ENCODE measurements around the gene KRT15.

DNA sequence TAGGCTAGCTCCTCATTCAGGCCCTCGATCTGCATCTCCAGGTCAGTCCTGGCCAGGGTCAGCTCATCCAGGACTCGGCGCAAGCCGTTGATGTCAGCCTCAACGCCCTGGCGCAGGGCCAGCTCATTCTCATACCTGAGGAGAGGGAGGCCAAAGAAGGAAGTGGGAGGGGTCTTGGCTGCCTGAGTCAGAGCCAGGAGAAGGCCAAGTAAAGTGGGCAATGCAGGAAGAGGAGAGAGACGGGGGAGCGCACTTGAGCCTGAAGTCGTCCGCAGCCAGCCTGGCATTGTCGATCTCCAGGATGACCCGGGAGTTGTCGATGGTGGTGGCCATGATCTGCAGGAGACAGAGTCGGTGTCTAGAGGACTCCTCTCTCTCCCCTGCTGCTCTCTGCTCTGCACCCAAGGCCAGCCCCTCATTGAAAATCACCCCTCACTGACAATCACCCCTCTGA lies 1.8 kb downstream of the KRT15 start:
- TF ChIP-seq CTCF (IDR thresholded peaks at IDR 0.05; ENCODE audit: low read length) (no peak), EZH2 (IDR thresholded peaks at IDR 0.05; ENCODE audit: borderline replicate concordance, low read length) (no peak)

Data from OCI-LY1 (cell line).